B cell (primary cell): ENCODE measurements around the gene CMAS. TPM values are rescaled to one million over a fixed set of nuclear protein-coding genes. Genes with fewer than 3 reads are reported as not detected.

Experiments
- ATAC-seq: fragments of 200-7000 bp; cut with Tn5 transposase; one replicate; pipeline ENCODE4 v1.10.0; 2021; ENCODE audit warnings: low read depth, mild to moderate bottlenecking, moderate number of reproducible peaks, moderate library complexity
- CTCF ChIA-PET: fragments of 350-600 bp; sonication (Branson Sonifier 250); formaldehyde crosslinking; loops from one replicate; lab custom pipeline; 2021; ENCODE audit warnings: antibody characterized with exemption, inconsistent platforms; lab: Charles Lee
- POLR2A ChIA-PET: fragments of 350-600 bp; sonication (Branson Sonifier 250); formaldehyde crosslinking; loops from one replicate; lab custom pipeline; 2021; ENCODE audit warnings: antibody characterized with exemption; lab: Charles Lee
- DNase-seq: peaks from one replicate; pipeline ENCODE4 v3.0.0; 2013
- H2AFZ ChIP-seq: 2 replicates; pipeline ENCODE4 v1.6.1; 2012; ENCODE audit warnings: mild to moderate bottlenecking, low read depth, low read length; ENCODE audit not compliant: insufficient read depth, poor library complexity, severe bottlenecking
- H3K27ac ChIP-seq, 2 donors: 1 replicate in 1 of 2; 2 replicates in 1 of 2; pipeline ENCODE4 v1.5.1; 2012 to 2013; ENCODE audit warnings: low read length in 2 of 2, mild to moderate bottlenecking in 2 of 2, moderate library complexity in 1 of 2
- H3K27me3 ChIP-seq, 4 experiments: fragments of 200-600 bp in 1 of 4; sonication (generic) in 1 of 4; replicated peaks in 1 of 4; 1 replicate in 2 of 4; 2 replicates in 2 of 4; pipeline versions ENCODE4 v1.6.1 to v1.7.0; 2013 to 2016; ENCODE audit warnings: low read length in 3 of 4, mild to moderate bottlenecking in 2 of 4, mixed read lengths in 1 of 4, moderate library complexity in 1 of 4; ENCODE audit not compliant: insufficient read depth in 4 of 4, control insufficient read depth in 3 of 4; ENCODE audit errors: control extremely low read depth in 1 of 4
- H3K36me3 ChIP-seq, 2 experiments: replicated peaks in 1 of 2; 1 replicate in 1 of 2; 2 replicates in 1 of 2; pipeline versions ENCODE4 v1.6.1 to v1.7.1; 2013; ENCODE audit warnings: low read length in 1 of 2; ENCODE audit not compliant: insufficient read depth in 2 of 2, control insufficient read depth in 1 of 2; ENCODE audit errors: control extremely low read depth in 1 of 2, extremely low read depth in 1 of 2
- H3K4me1 ChIP-seq, 2 donors: fragments of 200-600 bp in 1 of 2; sonication (generic) in 1 of 2; 1 replicate in 1 of 2; 2 replicates in 1 of 2; pipeline versions ENCODE4 v1.5.1 to v1.6.1; 2013 to 2017; ENCODE audit warnings: low read length in 2 of 2; ENCODE audit not compliant: control insufficient read depth in 2 of 2, insufficient read depth in 2 of 2
- H3K4me2 ChIP-seq: replicated peaks from 2 replicates; pipeline ENCODE3; 2012; ENCODE audit warnings: mild to moderate bottlenecking, low read depth, low read length; ENCODE audit not compliant: poor library complexity, severe bottlenecking
- H3K4me3 ChIP-seq, 5 experiments: fragments of 200-600 bp in 1 of 5; sonication (generic) in 1 of 5; 1 replicate in 3 of 5; 2 replicates in 2 of 5; pipeline versions ENCODE4 v1.5.1 to v1.7.0; 2011 to 2016; ENCODE audit warnings: low read length in 4 of 5, mild to moderate bottlenecking in 4 of 5, low read depth in 2 of 5, control low read depth in 1 of 5, moderate library complexity in 1 of 5; ENCODE audit not compliant: insufficient read depth in 1 of 5; ENCODE audit errors: control extremely low read depth in 1 of 5, extremely low read depth in 1 of 5
- H3K79me2 ChIP-seq: fragments of 200-600 bp; sonication (generic); one replicate; pipeline ENCODE4 v1.6.0; 2016; ENCODE audit warnings: low read length; ENCODE audit not compliant: control insufficient read depth, insufficient read depth
- H3K9ac ChIP-seq: fragments of 200-600 bp; sonication (generic); 2 replicates; pipeline ENCODE4 v1.6.1; 2017; ENCODE audit warnings: mild to moderate bottlenecking, low read length, moderate library complexity
- H3K9me3 ChIP-seq, 3 donors: one replicate each; pipeline versions ENCODE4 v1.6.1 to v1.7.1; 2013; ENCODE audit warnings: low read length in 2 of 3; ENCODE audit not compliant: control insufficient read depth in 2 of 3, insufficient read depth in 1 of 3; ENCODE audit errors: control extremely low read depth in 1 of 3
- H4K20me1 ChIP-seq: 2 replicates; pipeline ENCODE4 v1.6.0; 2012; ENCODE audit warnings: mild to moderate bottlenecking, low read length; ENCODE audit not compliant: insufficient read depth, control insufficient read depth, poor library complexity, severe bottlenecking
- H3K27ac Mint-ChIP-seq: one replicate; pipeline ENCODE4 v1.8.0; 2021; ENCODE audit warnings: mixed read lengths
- H3K27me3 Mint-ChIP-seq: one replicate; pipeline ENCODE4 v1.8.0; 2021; ENCODE audit warnings: mixed read lengths
- H3K4me1 Mint-ChIP-seq: one replicate; pipeline ENCODE4 v1.8.0; 2021; ENCODE audit warnings: mixed read lengths
- H3K4me3 Mint-ChIP-seq: one replicate; pipeline ENCODE4 v1.8.0; 2021; ENCODE audit warnings: mixed read lengths
- H3K9me3 Mint-ChIP-seq: one replicate; pipeline ENCODE4 v1.8.0; 2022; ENCODE audit warnings: mixed read lengths; ENCODE audit not compliant: insufficient read depth
- EZH2 ChIP-seq: IDR thresholded peaks from 2 replicates; pipeline ENCODE4 v1.6.1; 2012; ENCODE audit warnings: borderline replicate concordance, low read depth, mild to moderate bottlenecking, moderate library complexity, low read length; ENCODE audit not compliant: insufficient read depth, poor library complexity, severe bottlenecking
- WGBS: methylation state at CpG from one replicate; pipeline ENCODE4 v1.1.5; 2013; ENCODE audit warnings: missing lambda C conversion rate; ENCODE audit not compliant: insufficient coverage; 5-methylcytosine and 5-hydroxymethylcytosine counted together
- intact Hi-C: fragments of 100-400 bp; cut with micrococcal nuclease; formaldehyde crosslinking; loops from one replicate; pipeline ENCODE4 v1.10.0; 2022
- polyA plus RNA-seq: library from polyadenylated mRNA; depleted of rRNA; stranded (reverse); fragments of >200 nt; gene quantifications from 2 replicates; pipeline ENCODE4 v1.2.3, GENCODE V29; 2012
- total RNA-seq, 2 donors: library from RNA; stranded (reverse); fragments of 120-200 nt in 1 of 2; gene quantifications; 1 replicate in 1 of 2; 2 replicates in 1 of 2; pipeline versions ENCODE4 v1.2.3 to v1.2.4, GENCODE V29; 2013 to 2022
- TF ChIP-seq, protein P1 (sequence below): fragments of 200-600 bp; IDR thresholded peaks from one replicate; pipeline ENCODE4 v1.8.0; 2022; ENCODE audit warnings: antibody characterized with exemption, mild to moderate bottlenecking

Gene CMAS
- total and polyA plus RNA-seq, 2 donors (not counting 1 experiment from before 2014, with no cell fraction given), result 5.8 to 19.1 TPM

DNA sequence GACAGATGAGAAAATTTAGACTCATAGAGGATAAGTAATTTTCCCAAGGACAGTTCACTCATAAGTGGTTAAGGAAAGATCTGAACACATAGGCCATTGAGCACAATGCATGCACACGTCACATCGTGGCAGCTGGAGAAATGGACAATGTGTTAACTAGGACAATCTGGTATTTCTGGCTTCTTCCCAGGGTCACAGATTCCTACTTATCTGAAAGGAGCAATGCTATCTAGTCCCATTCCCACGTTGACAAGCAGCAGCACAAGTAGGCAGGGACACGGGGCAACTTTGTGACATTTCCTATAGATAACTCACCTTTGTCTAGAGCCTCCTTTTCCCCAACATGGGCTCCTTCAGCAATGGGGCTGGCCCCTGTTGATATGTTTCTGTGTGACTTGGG is 6.7 kb upstream of the CMAS start:
- WGBS, result 61% methylated on average over 3 of the region's 4 CpGs
- Mint-ChIP-seq H3K27ac (no peak overlapping the region), H3K4me1 (no peaks in the 10 kb centered on the region), H3K9me3 (no peaks in the 10 kb centered on the region), H3K27me3 (peaks cover 28% of the 10 kb centered on the region), H3K4me3 (no peak overlapping the region)
- intact Hi-C loops, result no loop called here
- ATAC-seq (no peak), DNase-seq (no peak)
- H3K36me3 ChIP-seq, result no peaks in the 10 kb centered on the region
- no peak overlapping the region for H3K4me2 ChIP-seq
- H3K4me1 ChIP-seq, result no peaks in the 10 kb centered on the region
- no peak overlapping the region for H2AFZ ChIP-seq
- CTCF ChIA-PET, result no interaction called here
- H3K27ac ChIP-seq, result no peak overlapping the region
- H4K20me1 ChIP-seq, result no peaks in the 10 kb centered on the region
- H3K9ac ChIP-seq, result no peak overlapping the region
- H3K27me3 ChIP-seq, result peaks cover 0 to 4% (median 2%) of the 10 kb centered on the region in 4 experiments
- no peaks in the 10 kb centered on the region for H3K9me3 ChIP-seq
- H3K4me3 ChIP-seq, result no peak overlapping the region
- no peak for TF ChIP-seq EZH2
- TF ChIP-seq, protein P1, sequence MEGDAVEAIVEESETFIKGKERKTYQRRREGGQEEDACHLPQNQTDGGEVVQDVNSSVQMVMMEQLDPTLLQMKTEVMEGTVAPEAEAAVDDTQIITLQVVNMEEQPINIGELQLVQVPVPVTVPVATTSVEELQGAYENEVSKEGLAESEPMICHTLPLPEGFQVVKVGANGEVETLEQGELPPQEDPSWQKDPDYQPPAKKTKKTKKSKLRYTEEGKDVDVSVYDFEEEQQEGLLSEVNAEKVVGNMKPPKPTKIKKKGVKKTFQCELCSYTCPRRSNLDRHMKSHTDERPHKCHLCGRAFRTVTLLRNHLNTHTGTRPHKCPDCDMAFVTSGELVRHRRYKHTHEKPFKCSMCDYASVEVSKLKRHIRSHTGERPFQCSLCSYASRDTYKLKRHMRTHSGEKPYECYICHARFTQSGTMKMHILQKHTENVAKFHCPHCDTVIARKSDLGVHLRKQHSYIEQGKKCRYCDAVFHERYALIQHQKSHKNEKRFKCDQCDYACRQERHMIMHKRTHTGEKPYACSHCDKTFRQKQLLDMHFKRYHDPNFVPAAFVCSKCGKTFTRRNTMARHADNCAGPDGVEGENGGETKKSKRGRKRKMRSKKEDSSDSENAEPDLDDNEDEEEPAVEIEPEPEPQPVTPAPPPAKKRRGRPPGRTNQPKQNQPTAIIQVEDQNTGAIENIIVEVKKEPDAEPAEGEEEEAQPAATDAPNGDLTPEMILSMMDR, result no peak
- H3K79me2 ChIP-seq, result peaks cover under 1% of the 10 kb centered on the region
- POLR2A ChIA-PET, result no interaction called here

DNA sequence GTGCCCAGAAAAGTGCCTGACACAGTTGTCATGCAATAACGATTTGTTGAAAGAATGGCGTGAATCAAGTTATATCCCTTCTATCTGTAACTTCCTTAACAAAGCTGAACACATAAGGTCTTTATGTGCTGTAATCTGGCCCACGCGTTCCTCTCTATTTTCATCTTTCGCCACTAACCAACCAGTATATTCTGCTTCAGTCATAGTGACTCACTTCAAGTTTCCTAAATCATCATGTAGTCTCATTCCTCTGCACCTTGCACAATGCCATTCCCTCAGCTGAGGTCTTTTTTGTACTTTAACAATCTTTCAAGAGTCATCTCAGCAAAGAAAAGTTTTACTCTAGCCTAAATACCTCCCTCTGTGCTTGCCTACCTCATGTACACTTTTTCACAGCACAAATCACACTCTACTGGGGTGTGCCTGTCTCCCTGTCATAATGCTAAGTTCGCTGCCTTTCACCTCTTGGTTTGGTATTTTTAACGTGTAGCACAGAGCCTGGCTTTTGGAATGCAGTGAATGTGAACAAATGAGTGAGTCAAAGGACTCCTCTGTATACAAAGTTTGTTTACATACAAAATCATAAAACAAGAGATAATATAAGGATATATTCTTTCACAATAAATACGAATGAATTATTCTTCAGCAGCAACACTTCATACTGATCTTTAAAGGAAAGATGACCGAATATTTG is 2.9 kb upstream of the CMAS start:
- H3K4me1 ChIP-seq, result peaks cover 5 to 6% of the 10 kb centered on the region in 2 donors
- H2AFZ ChIP-seq, result no peak overlapping the region
- no peaks in the 10 kb centered on the region for H3K9me3 ChIP-seq
- Mint-ChIP-seq H3K4me1 (peaks cover 12% of the 10 kb centered on the region), H3K27me3 (peaks cover 26% of the 10 kb centered on the region), H3K27ac (no peak overlapping the region), H3K4me3 (no peak overlapping the region), H3K9me3 (no peaks in the 10 kb centered on the region)
- no peaks in the 10 kb centered on the region for H3K36me3 ChIP-seq
- CTCF ChIA-PET, result no interaction called here
- DNase-seq, result no peak
- 92% methylated on average over 5 of the region's 9 CpGs for WGBS
- H3K27me3 ChIP-seq, result peaks cover 0 to 4% (median 2%) of the 10 kb centered on the region in 4 experiments
- no peak for ATAC-seq
- no peak for TF ChIP-seq EZH2
- TF ChIP-seq, protein P1, result no peak
- H3K9ac ChIP-seq, result no peak overlapping the region
- POLR2A ChIA-PET, result no interaction called here
- H4K20me1 ChIP-seq, result no peaks in the 10 kb centered on the region
- no peak overlapping the region for H3K27ac ChIP-seq
- H3K4me3 ChIP-seq, result no peak overlapping the region
- H3K79me2 ChIP-seq, result peaks cover 18% of the 10 kb centered on the region
- H3K4me2 ChIP-seq, result no peak overlapping the region
- intact Hi-C loops, result no loop called here
